NB4 (cell line): ENCODE results near the gene ZNF543.

Experiments used
- DNase-seq: peaks from one replicate; pipeline ENCODE4 v3.0.0; 2010; ENCODE audit warnings: low read depth
- H3K4me3 ChIP-seq: one replicate; pipeline ENCODE4 v1.5.1; 2011; ENCODE audit warnings: mild to moderate bottlenecking, low read depth, low read length, moderate library complexity
- MAX ChIP-seq: IDR thresholded peaks from 2 replicates; pipeline ENCODE4 v1.6.1; 2011; ENCODE audit warnings: low read depth, low read length
- MYC ChIP-seq: IDR thresholded peaks from 2 replicates; pipeline ENCODE4 v1.6.1; 2011; ENCODE audit warnings: low read depth, low read length
- POLR2A ChIP-seq: IDR thresholded peaks from 2 replicates; pipeline ENCODE4 v1.6.1; 2011; ENCODE audit warnings: mild to moderate bottlenecking; ENCODE audit not compliant: insufficient read length; ENCODE audit errors: extremely low read depth
- TF ChIP-seq, protein P1 (sequence below): IDR thresholded peaks from one replicate; pipeline ENCODE4 v1.5.1; 2012; ENCODE audit warnings: low read depth, low read length

Gene ZNF543

GRCh38 chr19:57292547-57292946 lies 27.7 kb upstream of the ZNF543 start:
- no peak for DNase-seq
- TF ChIP-seq, protein P1, sequence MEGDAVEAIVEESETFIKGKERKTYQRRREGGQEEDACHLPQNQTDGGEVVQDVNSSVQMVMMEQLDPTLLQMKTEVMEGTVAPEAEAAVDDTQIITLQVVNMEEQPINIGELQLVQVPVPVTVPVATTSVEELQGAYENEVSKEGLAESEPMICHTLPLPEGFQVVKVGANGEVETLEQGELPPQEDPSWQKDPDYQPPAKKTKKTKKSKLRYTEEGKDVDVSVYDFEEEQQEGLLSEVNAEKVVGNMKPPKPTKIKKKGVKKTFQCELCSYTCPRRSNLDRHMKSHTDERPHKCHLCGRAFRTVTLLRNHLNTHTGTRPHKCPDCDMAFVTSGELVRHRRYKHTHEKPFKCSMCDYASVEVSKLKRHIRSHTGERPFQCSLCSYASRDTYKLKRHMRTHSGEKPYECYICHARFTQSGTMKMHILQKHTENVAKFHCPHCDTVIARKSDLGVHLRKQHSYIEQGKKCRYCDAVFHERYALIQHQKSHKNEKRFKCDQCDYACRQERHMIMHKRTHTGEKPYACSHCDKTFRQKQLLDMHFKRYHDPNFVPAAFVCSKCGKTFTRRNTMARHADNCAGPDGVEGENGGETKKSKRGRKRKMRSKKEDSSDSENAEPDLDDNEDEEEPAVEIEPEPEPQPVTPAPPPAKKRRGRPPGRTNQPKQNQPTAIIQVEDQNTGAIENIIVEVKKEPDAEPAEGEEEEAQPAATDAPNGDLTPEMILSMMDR, result no peak
- no peak for TF ChIP-seq MYC
- no peak for TF ChIP-seq MAX
- TF ChIP-seq POLR2A, result no peak
- H3K4me3 ChIP-seq, result no peak overlapping the region

DNA sequence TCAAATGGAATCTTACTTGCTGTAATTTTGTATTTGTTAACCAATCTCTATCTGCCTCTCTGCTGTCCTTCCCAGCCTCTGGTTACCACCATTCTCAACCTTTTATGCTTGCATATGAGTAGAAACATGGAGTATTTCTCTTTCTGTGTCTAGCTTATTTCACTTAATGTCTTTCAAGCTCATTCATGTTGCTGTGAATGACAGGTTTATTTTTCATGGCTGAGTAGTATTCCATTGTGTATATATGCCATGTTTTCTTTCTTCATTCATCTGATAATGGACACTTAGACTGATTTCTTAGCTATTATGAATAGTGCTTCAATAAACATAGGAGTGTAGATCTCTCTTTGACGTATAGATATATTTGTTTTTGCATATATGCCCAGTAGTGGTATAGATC lies 26.6 kb upstream of the ZNF543 start:
- TF ChIP-seq, protein P1, result no peak
- no peak for TF ChIP-seq POLR2A
- TF ChIP-seq MAX, result no peak
- no peak for TF ChIP-seq MYC
- no peak overlapping the region for H3K4me3 ChIP-seq
- DNase-seq, result no peak

DNA sequence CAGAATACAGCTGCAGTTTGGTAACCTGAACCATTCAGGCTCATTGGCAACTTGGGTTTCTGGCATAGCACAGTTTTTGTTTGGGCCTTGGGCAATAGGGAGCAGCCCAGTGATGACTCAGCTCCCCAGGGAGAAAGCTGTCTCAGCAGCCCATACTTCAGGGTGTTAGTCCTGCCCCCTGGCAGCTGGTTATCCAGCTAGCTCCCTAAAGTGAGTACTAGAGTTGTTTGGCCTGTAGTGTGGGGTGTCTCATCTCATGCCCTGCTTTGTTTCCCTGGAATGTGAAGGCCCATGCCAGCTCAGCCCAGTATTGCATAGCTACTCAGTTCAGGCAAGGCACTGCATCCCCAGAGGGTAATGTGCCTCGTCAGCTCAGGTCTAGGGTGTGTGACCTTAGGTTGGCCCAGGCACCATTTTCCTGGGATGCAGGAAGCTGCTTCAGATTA lies 18.2 kb upstream of the ZNF543 start:
- DNase-seq, result peak; percentile 88
- TF ChIP-seq, protein P1, result no peak
- TF ChIP-seq MAX (no peak), POLR2A (no peak), MYC (no peak)
- H3K4me3 ChIP-seq, result no peak overlapping the region

DNA sequence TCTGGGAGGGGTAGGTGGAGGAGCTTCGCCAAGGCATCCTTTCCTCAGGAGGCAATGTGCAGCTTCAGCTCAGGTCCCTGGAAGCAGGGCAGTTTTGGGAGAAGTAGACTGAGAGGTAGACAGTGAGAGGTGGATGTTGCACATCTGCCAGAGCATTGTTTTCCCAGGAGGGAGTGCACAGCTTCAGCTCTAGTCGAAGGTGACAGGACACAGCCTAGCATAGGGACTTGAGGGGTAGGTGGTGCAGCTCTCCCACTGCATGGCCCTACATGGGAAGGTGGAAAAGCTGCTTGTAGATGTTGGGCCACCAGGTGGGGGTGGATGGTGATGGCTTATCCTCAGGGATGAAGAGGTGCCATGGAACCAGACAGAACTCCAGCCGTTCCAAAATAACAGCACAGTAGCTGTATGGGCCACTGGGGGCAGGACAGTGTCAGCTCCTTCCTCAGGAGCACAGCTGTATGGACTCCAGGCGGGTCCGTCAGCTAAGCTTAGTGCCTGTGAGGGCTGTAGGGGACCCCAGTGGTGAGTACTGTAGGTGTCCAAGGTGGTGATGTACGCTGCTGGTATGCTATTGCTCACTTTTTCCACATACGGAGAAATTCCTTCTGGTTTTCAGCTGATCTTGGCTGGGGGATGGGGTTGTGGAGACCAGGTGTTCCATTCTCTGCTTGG lies 17.4 kb upstream of the ZNF543 start:
- TF ChIP-seq MAX, result no peak
- TF ChIP-seq POLR2A, result no peak
- TF ChIP-seq, protein P1, result no peak
- no peak for TF ChIP-seq MYC
- DNase-seq, result no peak

DNA sequence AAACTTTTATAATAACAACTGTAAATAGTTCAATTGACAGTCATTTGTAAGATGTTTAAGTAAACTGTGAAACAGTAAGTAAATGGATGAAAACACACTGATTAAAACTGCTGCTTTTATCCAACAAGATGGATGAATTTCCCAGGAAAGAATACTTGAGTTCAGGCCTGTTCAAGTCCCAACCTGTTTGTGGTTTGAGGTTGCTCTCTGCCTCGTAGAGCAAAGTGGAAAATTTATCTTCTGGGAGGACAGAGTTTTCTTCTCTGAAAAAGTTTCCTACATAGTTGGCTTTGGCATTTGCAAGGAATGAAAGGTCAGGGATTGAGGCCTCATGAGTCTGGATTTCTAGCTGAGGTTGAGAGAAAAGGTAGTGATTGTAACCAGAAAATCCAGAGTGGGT lies 15.2 kb upstream of the ZNF543 start:
- no peak for TF ChIP-seq POLR2A
- TF ChIP-seq MYC, result no peak
- TF ChIP-seq, protein P1, result no peak
- no peak for TF ChIP-seq MAX
- no peak for DNase-seq
- no peak overlapping the region for H3K4me3 ChIP-seq

More for the DNA sequence above, 17.4 kb upstream of the ZNF543 start:
- H3K4me3 ChIP-seq, result no peak overlapping the region
